ENCODE data around the gene CDH23.

GRCh38 chr10:71771204-71771603, 374.5 kb downstream of the CDH23 start:
- no peak for TF ChIP-seq POLR2A (IDR thresholded peaks at IDR 0.05)
- no peak for TF ChIP-seq CTCF (IDR thresholded peaks at IDR 0.05)
- no peak for TF ChIP-seq EP300 (IDR thresholded peaks at IDR 0.05)
- no peak for TF ChIP-seq POLR2AphosphoS5 (IDR thresholded peaks at IDR 0.05)

Measured in suprapubic skin (tissue), 4 donors.